ENCODE measurements around the gene CAPZB.

CAPZB gene

DNA sequence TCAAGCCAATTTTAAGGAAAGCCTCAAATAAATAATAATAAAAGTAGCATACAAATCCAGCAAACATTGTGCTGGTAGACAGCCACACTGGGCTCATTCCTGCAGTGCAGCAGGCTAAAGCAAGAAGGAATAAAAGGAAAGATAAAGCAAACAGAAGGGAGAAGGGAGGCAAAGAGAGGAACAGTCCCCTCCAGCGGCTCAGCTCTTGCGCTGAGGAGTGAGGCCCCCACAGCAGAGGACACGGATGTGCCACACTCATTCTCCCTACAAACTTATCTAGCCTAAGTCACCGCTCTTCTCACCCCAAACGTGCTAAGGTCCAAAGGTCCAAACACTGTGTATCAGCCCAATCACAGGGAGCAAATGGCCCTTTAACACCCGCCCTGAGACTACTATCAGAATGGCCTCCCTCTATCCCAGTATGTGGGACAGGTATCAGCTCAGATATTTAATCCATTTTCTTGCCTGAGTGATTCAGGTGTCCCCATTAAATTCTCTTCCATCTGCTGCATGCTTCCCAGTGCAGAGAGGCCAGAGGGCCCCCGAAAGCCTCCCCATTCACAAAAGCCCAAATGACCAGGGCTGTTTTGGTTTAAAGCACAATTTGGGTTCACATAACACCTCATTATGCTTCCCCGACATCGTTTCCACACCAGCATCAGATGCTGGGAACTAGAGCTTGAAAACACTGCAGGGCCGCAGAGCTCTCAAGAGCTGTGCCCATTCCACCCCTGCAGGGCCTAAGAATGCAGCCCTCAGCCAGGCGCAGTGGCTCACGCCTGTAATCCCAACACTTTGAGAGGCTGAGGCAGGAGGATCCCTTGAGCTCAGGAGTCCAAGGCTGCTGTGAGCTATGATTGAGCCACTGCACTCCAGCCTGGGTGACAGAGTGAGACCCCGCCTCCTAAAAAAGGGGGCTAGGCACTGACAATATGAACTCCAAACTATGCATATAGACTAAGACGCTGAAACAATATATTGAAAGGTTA, 17.8 kb downstream of the CAPZB start:
- no peak for DNase-seq

- DNase-seq, result no peak
Measured at GRCh38 chr1:19466112-19466561, 19.2 kb downstream of the CAPZB start.

DNA sequence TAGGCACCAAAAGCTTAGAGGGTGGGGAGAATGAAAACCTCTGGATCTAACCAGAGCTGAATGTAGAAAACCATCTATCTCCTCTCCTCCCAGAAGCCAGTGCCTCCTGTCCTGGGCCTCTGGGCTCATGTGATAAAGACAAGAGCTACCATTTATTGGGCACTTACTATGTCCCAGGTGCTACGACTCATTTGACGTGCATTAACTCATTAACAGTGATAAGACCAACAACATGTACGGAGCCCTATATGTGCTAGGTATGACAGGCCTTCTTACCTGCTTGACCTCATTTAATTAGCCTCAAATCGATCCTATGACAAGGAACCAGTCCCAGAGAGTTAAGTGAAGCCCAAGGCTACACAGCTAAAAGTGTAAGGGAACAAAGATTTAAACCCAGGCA, 19.7 kb downstream of the CAPZB start:
- DNase-seq, result no peak

- no peak for DNase-seq
Measured at GRCh38 chr1:19465123-19465522, 20.2 kb downstream of the CAPZB start.

GRCh38 chr1:19464696-19465095, 20.6 kb downstream of the CAPZB start:
- no peak for DNase-seq

GRCh38 chr1:19463504-19463803, 21.9 kb downstream of the CAPZB start:
- no peak for DNase-seq

GRCh38 chr1:19462781-19463503, 22.4 kb downstream of the CAPZB start:
- DNase-seq, result no peak

- no peak for DNase-seq
Measured at GRCh38 chr1:19461220-19461554, 24.2 kb downstream of the CAPZB start.

DNA sequence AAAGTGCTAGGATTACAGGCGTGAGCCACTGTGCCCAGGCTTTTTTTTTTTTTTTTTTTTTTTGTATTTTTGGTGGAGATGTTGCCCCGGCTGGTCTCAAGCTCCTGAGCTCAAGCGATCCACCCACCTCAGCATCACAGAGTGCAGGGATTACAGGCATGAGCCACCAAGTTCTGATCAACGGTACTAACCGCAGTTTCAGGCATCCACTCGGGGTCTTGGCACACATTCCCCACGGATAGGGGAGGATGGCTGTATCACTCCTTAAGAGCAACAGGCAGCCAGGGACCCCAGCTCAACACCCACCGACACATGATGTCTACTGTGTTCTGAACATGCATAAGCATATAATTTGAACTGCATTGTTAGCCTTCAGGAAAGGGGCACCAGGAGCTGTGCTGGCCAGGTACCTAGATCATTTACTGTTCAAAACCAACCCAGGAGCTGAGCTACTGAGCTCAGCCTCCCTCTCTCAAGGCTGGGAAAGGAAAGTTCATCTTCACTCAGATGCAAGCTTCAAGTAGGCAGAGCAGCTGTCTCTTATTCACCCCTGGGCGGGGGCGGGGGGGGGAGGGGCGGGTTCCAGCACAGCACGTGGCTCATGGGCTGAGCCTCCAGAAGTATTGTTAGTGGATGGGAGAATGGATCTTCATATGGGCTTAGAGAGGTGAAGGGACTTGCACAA, 24.7 kb downstream of the CAPZB start:
- DNase-seq, result no peak

DNA sequence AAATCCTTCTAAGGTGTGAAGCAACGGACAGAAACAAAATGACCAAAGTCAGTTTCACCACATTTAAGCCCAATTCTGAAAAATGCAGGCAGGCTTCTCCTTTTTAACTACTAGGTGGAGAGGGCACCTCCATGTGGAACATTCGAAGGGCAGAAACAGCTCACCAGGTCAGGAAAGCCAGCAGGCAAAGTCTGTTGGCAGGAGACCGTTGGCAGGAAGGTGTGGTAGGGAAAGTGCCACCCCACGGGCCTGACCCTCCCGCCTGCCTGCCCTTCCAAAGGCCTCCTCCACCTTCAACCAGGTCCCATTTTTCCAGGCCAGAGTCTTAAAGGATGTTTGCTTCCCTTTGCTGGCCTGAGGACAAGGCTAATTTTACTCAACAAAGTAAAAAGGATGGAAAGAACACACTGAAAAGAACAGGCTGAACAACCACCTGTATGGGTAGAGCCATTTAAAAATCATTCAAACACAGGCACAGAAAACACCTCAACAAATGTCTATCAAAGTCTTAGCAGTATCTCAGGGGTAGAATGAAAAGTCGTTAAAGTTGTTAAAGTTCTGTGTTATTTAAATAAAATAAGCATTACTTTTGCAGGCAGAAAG, 26.4 kb downstream of the CAPZB start:
- no peak for DNase-seq

- no peak for DNase-seq
Measured at GRCh38 chr1:19457607-19458006, 27.7 kb downstream of the CAPZB start.

DNA sequence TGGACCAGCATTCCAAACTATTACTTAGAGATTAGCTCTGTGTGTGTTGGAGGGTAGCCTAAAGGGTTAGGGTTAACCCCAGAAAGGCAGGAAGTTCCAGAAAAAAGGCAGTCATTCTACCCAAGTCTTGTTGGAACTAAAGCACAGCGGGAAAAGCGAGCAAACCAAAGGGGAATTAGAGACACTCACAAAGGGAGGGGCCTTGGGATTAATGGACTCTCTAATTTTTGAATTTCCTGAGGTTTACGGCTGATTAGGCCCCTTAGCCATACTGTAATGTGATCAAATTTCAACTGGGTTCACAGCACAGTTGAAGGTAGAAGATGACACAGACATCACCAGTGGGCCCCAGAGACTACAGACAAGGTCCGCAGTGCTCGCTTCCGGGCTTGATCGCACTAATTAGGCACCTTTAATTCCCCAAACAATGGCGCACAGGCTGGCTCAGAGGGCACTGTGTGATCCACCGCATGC, 28.3 kb downstream of the CAPZB start:
- DNase-seq, result no peak

DNA sequence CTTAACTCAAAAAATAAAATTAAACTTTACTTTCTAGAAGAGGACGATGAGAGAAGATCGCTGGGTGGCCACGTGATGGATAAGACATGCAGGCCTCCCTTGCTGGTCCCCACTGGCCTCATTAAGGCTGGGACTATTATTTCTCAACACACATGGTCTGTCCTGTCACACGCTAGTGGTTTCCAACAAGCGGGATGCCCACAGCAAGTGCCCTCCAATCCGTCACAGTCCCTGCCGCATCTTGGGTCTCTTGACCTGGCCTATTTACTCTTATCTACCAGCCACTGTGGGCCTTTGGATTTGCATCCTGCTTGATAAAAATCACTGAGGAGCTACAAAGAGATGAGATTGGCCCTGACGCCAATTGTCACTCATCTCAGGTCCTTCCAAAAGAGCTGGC, 30.0 kb downstream of the CAPZB start:
- no peak for DNase-seq

DNA sequence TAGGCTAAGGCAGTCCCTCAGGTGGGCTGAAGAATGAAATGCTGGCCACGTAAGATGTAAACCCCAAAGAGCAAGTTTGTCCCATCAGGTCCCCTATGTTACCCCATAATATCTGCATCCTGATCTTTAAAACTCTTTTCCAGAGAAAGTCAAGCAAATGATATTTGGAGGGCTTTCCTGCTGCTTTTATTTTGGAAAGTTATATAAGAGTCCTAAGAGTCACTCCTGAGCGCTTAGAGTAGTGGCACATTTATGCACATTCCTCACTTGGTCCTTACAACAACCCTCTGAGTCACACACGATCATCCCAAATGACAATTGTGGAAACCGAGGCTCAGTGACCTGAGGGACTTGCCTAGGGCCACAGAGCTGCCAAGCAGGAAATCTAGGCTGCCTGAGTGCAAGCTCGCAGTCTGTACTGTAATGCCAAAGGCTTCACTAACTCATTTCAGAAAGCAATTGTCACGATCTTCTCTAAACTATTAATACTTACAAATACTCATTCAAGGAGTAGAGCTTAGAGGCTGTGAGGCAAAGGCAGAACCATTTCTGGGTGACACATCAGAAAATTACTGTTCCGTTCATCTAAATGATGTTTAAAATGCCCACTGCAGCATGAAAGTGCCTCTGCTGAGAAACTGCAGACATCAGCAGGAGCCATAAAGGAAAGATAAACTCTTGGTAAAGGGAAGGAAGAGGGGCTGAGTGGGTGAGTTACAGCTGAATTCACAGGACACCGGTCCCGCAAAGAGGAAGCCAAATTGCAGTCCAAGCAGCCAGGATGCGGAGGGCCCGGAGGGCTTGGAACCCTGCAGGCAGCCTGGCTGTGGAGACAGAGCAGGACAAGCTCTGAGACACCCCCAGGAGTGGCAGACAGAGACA, 30.8 kb downstream of the CAPZB start:
- DNase-seq, result no peak

DNA sequence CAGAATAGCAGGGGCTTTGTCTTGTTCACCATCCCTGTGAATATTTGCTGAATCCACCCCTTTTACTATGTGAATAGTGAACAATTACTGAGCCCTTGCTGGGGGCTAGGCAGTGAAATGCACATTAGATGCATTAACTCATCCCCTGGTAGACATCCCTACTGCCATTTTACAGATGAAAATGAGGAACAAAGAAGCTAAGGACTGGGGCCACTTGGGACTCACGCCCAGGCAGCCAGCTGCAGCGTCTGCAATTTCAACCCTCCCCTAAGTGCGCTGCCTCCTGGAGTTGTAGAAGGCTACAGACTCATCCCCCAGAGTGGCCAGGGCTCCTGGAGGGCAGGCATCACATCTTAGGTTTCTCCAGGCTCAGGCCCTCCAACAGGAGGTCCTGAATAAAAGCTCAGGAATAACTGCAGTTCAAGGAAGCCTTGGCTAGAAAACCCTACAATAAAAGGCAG, 31.6 kb downstream of the CAPZB start:
- no peak for DNase-seq

GRCh38 chr1:19452221-19452663, 33.1 kb downstream of the CAPZB start:
- DNase-seq, result no peak

DNA sequence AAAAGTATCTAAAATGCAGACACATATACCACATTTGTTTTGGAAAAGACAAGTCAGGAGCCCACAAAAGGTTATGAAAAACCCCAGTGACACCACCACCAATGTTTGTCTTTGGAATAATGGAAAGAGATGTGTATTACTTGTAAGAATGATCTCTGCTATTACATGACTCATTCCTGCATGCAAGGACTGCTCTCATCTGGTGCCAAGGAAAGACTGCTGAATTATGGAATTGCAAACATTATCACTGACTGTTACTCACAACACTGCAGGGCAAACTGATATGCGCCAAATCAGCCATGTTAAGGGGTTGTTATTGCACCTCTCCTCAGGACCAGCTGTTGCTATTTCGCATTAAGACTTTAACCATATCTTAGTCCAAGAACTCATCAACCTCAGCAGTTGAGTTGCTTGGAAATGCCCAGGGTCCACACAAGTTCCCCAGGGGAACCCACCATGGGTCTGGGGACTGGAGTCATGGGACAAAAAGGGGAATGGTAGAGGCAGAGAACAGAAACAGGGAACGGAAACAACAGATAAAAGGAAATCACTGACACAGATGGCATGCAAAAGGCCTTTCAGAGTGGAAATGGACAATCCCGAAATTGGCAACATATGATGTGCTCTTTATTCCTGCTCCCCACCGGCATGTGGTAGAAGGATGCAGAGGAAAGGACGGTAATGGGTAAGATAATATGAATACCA, 34.4 kb downstream of the CAPZB start:
- peak; percentile 72 to 80 for DNase-seq

DNA sequence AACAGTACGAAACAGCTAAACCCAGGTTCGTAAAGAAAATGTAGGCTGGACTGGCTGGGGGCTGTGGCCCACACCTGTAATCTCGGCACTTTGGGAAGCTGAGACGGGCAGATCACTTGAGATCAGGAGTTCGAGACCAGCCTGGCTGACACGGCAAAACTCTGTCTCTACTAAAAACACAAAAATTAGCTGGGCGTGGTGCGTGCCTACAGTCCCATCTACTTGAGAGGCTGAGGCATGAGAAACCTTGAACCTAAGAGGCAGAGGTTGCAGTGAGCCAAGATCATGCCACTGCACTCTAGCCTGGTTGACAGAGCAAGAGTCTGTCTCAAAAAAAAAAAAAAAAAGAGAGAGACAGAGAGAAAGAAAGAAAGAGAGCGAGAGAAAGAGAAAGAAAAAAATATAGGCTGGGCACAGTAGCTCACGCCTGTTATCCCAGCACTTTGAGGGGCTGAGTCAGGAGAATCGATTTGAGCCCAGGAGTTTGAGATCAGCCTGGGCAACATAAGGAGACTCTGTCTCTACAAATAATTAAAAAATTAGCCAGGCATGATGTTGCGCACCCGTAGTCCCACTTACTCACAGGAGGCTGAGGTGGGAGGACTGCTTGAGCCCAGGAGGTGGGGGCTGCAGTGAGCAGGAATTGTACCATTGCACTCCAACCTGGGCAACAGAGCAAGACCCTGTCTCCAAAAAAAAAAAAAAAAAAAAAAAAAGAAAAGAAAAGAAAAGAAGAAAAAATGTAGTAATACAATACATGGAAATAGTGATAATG, 35.7 kb downstream of the CAPZB start:
- no peak for DNase-seq

DNA sequence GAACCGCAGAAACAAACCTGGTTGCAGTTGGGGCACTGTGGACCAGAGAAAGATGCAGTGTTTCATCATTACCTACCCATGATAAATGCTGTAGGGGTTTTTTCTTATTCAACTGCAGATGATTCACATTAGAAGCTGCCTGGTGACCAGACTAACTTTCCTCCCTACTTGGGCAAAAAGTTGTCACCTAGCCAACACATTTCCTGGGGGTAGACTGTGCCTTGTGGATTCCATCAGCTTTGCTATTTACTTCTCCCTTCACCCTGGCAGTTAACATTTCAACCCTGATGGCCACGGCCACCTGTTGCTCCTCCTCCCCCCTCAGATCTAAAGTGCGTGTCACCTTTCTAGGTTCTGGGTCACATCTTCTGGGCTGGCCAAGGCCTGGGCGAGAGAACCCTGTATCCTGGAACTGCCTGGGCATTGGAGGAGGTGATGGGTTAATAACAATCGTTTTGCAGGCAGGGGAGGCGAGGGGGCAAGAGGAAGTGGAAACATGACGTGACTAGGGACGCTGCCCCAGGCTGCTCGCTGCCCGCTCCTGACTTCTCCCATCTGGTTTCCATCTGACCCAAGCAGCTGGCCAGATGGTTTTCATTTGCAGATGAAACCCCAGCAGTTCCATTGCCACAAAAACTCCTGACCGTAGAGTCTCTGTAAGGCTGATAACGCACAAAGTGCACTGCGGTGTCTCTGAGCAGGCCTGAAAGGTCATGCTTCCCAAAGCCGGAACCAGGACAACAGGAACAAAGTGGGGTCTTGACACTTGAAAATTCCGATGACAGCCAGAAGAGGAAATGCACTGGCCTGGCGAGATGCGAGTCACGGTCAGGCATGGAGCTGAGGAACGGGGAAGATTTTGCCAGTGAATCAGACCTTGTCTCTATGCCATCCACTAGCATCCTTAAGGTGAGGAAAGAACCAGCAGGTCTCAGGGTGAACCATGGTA, 36.6 kb downstream of the CAPZB start:
- DNase-seq, result no peak

Measured in NCI-H446 (cell line).